ENCODE results near the gene TERB1.

The TERB1 gene

GRCh38 chr16:66846831-66847230 is 45.4 kb upstream of the TERB1 start:
- no peak overlapping the region for H3K4me3 ChIP-seq
- TF ChIP-seq CTCF (IDR thresholded peaks at IDR 0.05) = no peak
- no peak overlapping the region for H3K27ac ChIP-seq
- DNase-seq (ENCODE audit: low spot score) = no peak

DNA sequence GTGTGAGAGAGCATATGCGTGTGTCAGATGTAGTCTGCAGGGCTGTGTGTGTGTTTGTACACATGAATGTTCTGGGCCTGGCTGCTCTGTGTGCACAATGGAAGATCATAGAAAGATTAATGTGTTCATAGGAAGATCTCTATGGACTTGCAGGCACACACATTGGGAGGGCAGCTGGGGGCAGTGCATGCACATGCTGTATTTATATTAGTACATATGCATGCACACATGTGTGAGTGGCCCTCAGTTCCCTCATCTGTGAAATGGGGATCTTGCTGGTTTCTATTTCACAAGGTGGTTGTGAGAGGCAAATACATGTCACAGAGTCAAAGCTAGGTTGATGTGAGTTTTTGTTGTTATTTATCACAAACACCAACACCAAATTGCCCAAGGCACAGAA is 44.9 kb upstream of the TERB1 start:
- no peak overlapping the region for H3K27ac ChIP-seq
- DNase-seq (ENCODE audit: low spot score) = no peak
- no peak for TF ChIP-seq CTCF (IDR thresholded peaks at IDR 0.05)
- H3K4me3 ChIP-seq = no peak overlapping the region

DNA sequence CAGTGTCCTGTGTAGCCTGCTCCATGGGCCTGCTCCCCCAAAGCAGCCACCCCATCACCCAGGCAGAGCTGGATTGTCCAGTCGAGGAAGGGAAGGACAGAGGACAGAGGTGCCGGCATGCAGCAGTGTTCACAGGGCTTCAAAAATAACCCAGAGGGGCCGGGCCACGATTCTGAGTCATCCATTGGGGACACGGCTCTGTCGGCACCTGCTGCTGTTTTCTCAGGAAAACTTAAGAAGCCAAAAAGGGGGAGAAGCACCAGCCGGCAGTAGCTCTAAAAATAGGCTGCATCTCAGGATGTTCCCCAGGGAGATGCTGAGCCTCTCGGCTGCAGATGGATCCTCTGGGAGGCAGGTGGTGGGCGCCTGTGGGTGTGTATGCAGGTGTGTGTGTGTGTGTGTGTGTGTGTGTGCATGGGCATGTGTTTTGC is 44.4 kb upstream of the TERB1 start:
- no peak for TF ChIP-seq CTCF (IDR thresholded peaks at IDR 0.05)
- DNase-seq (ENCODE audit: low spot score) = no peak
- Histone ChIP-seq H3K4me3 (no peak overlapping the region), H3K27ac (no peak overlapping the region)

- TF ChIP-seq CTCF (IDR thresholded peaks at IDR 0.05) = no peak
- H3K27ac ChIP-seq = no peak overlapping the region
- peak overlapping the region; percentile 69 for H3K4me3 ChIP-seq
- DNase-seq (ENCODE audit: low spot score) = no peak
Measured at GRCh38 chr16:66845080-66845410, 43.7 kb upstream of the TERB1 start.

DNA sequence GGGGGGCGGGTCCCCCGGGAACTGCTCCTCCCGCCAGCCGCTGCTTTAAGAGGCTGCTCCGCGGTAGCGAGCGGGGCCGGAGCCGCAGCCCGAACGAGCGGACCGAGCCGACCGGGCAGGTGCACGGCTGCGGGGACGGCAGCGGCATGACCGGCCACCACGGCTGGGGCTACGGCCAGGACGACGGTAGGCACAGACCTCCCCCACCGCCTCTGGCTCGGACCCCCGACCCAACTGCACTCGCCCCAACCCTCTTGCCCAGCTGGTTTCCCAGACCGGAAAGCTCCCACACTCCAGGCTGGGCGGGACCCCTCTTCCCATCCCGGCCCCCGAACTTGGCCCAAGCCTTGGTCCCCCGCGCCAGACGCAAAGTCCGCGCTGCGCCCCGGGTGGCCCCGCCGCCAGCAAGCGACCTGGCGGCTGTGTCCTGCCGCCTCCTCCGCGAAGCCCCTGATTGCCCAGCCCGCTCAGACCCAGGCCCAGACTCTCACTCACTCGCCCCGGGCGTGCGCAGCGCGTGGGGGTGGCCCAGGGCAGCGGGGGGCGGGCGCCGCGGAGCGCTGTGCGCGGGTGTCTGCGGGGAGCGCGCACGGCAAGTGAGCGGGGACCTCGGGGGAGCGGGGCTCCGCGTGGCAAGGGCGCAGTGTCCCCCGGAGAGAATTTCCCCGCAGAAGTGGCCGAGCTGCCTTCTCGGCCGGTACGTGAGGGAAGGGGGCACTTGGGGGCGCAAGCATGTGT is 43.1 kb upstream of the TERB1 start, which contains the start of gene CA7:
TSS of gene CA7 (plus strand) at position 73 of the 738 bp plus-strand sequence. CDS start at position 147, 74 bp downstream.
- H3K27ac ChIP-seq = no peak within 1 kb of the TSS
- DNase-seq (ENCODE audit: low spot score) = no peak
- H3K4me3 ChIP-seq = peak within 1 kb of the TSS; percentile 69
- no peak for TF ChIP-seq CTCF (IDR thresholded peaks at IDR 0.05)

DNA sequence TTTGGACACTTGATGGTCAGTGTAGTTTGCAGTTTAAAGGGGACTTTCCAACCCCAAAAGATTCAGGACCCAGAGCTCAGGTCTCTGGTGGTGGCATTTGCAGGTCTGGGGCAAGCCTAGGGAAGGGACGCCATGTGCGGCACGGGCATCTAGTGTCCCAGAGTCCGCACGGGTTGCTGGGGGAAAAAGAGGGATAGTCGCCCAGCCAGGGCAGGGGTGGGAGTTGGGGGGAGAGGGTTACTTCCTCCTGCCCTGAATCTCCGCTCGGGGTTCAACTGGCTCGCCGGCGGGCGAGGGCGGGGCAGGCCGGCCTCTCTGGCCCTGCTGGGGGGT is 42.6 kb upstream of the TERB1 start:
- TF ChIP-seq CTCF (IDR thresholded peaks at IDR 0.05) = no peak
- H3K4me3 ChIP-seq = peak overlapping the region; percentile 69
- no peak overlapping the region for H3K27ac ChIP-seq
- DNase-seq (ENCODE audit: low spot score) = no peak

GRCh38 chr16:66843191-66843590 is 41.8 kb upstream of the TERB1 start:
- no peak overlapping the region for H3K27ac ChIP-seq
- H3K4me3 ChIP-seq = no peak overlapping the region
- no peak for TF ChIP-seq CTCF (IDR thresholded peaks at IDR 0.05)
- DNase-seq (ENCODE audit: low spot score) = no peak
